Erythroblast (primary cell): ENCODE data around the gene MEIS1.

ENCODE experiments used
- GATA1 ChIP-seq: IDR thresholded peaks from 2 replicates; pipeline ENCODE4 v1.6.1; 2011; ENCODE audit warnings: low read depth, mild to moderate bottlenecking, control low read depth, low read length, moderate library complexity
- POLR2A ChIP-seq: IDR thresholded peaks from 2 replicates; pipeline ENCODE4 v1.6.1; 2011; ENCODE audit warnings: mild to moderate bottlenecking, low read length

DNA sequence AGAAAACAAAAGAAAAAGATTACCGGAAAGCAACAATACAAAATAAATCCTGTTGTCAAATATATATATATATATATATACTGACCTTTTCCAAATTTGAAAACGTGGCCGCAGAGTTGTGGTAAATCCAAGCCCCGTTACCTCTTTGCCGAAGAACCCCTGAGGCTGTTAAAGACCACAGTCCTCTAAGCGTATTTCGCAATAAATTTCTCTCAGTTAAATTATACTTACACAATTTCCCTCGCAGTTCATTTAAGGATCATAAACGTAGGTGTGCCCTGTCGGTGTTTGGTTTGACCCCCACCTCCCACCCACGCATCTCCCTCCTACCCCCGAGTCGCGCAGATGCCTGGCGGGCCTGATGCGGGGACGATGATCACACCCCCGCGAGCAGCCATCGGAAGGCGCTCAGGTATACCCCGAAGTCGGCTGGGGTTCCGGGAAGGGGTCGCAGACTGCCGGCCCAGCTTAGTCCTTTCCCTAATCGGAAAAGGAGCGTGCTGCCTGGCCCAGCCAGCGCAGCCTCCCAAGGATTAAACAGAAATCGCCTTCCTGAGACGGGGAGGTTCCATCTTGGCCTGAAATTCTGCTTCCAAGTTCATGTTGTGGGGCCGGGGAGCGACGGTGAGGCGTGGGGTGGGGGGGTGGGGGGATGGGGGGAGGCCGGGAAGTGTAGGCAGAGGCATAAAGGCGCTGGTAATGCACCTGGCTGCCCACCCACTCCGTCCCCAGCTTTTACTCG, 2.9 kb upstream of the MEIS1 start:
- TF ChIP-seq POLR2A: no peak
- no peak for TF ChIP-seq GATA1
